Measurements from ENCODE around the gene STX8.
"Not testable (repeated sequence)": the region's sequence is repeated elsewhere in the genome, so short reads cannot be mapped to it uniquely, and the experiment has no call there.

The STX8 gene, protein sequence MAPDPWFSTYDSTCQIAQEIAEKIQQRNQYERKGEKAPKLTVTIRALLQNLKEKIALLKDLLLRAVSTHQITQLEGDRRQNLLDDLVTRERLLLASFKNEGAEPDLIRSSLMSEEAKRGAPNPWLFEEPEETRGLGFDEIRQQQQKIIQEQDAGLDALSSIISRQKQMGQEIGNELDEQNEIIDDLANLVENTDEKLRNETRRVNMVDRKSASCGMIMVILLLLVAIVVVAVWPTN

DNA sequence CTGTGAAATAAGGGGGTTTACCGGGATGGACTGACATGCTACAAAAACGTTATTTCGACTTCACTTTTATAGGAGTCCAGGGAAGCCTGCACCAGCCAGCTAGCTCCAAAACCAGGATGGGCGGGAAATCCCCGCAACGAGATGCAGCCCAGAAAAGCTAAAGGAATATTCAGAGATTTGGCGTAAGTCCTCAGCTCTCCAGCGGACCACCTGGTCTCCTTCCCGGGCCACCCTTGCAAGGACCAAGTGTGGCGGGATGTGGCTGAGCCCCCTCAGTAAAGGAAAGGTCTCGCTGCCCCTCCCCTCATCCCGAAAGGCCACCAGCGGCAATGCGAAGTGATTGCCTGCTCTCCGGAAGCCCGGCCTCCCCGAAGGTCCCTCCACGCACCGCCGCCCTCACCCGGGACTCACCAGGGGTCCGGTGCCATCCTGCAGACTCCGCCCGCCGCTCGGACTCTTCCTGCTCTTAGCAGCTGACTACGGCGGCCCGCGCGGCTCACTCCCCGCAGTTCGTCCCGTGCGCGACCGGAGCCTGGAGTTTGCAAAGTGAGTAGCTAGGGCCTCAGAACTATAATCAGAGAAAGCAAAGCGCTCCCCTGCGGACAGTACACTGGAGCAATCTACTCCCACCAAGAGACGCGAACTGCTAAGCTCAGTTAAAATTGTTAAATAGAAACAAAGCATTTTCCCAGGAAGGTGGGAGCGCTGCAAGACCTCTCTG, at the start of gene STX8:
STX8 (minus strand) TSS at position 440 of the 721 bp plus-strand sequence; CDS start at position 428, 12 bp downstream.
- DNase-seq (ENCODE audit: low read depth in 2 of 2), result peak; percentile 38 to 52

DNA sequence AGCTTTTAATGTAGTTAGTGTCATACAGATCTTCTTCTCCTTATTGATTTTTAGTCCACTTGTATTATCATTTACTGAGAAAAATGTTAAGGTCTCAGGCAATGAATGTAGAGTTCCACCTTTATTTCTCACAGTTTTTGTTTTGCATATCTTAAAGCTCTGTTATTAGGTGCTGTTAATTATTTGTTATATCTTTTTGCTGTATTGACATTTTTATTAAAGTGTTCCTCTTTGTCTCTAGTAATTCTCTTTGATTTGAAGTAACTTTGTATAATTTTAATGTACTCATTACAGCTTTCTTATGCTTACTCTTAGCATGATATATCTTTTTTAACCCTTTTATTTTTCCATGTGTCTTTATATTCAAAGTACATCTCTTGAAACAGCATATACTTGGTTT, 47.3 kb upstream of the STX8 start:
- no peak for DNase-seq (ENCODE audit: low read depth in 2 of 2)

DNA sequence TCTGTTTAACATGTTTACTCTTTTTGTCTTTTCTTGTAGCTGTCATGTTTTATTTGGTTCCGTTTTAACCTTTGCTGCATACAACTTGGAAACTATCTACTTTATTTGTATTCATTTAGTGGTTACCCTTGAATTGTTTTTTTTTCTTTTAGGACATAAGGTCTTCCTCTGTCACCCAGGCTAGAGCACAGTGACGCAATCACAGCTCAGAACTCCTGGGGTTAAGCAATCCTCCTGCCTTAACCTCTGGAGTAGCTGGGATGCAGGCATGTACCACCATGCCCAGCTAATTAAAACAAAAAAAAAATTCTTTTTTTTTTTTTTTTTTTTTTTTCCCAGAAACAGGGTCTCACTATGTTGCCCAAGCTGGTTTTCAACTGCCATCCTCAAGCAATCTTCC, 39.9 kb upstream of the STX8 start:
- DNase-seq (ENCODE audit: low read depth in 2 of 2), result no peak

DNA sequence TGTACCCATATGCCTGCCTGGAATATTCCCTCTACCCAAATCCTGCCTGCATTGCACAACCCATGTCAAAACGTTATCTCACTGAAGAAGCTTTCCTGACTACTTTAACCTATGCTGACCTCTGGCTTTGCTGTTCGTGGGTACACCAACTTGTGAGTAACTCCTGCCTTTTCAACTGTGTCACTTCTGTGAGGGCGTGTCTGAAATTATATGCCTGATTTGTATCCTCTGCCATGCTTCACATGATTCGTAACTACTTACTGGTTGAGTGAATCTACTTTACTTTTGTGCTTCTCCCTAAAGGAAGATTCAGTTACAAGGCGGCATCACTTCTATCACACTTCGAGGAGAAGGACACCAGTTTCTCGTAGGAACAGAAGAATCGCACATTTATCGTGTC, 36.4 kb upstream of the STX8 start:
- DNase-seq (ENCODE audit: low read depth in 2 of 2), result no peak

DNA sequence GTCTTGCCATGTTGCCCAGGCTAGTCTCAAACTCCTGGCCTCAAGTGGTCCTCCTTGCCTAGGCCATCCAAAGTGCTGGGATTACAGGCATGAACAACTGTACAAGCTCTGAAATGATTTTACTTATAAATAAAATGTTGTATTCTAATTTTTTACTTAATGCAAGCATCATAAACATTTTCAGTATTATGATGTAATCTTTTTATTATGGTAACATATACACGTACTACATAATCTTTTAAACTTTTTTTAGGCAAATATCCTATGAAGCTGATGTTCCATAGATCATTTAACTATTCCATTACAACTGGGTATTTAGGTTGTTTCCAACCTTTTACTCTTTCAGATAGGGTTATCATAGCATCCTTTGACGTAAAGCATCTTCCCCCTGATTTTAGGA, 35.9 kb upstream of the STX8 start:
- no peak for DNase-seq (ENCODE audit: low read depth in 2 of 2)

DNA sequence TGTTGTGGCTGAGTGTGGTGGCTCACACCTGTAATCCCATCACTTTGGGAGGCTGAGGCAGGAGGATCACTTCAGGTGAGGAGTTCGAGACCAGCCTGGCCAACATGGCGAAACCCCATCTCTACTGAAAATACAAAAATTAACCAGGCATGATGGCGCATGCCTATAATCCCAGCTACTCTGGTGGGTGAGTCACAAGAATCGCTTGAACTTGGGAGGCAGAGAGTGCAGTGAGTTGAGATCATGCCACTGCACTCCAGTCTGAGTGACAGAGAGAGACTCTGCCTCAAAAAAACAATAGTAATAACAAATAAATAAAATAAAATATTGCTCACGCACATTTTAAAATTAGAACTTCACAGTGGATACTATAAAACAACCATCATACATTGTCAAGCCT, 31.4 kb upstream of the STX8 start:
- not testable (repeated sequence) for DNase-seq (ENCODE audit: low read depth in 2 of 2)

DNA sequence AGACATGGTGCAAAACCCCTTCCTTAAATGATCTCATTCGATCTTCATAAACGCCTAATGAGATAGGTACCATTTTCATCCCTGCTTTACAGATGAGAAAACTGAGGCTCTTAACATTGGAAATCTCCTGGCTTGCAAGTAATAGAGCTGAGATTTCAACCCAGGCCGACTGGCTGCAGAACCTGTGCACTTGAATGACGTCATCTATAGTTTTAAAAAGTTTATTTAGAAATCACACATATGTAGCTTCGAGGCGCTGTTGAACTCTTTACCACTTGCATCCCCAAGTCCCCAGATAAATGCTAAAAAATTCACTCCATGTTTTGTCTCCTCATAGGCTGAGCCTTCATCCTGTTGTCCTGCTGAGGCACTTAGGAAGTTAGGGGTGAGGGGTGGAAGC, 30.8 kb upstream of the STX8 start:
- no peak for DNase-seq (ENCODE audit: low read depth in 2 of 2)

DNA sequence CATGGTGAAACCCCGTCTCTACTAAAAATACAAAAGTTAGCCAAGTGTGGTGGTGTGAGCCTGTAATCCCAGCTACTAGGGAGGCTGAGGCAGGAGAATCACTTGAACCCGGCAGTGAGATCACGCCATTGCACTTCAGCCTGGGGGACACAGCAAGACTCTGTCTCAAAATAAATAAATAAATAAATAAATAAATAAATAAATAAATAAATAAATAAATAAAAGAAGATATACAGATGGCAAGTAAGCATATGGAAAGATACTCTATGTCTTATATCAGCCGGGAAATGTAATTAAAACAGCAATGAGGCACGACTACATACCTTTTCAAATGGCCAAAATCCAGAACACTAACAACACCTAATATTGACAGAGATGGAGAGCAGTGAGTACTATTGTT, 29.0 kb upstream of the STX8 start:
- DNase-seq (ENCODE audit: low read depth in 2 of 2), result not testable (repeated sequence)

DNA sequence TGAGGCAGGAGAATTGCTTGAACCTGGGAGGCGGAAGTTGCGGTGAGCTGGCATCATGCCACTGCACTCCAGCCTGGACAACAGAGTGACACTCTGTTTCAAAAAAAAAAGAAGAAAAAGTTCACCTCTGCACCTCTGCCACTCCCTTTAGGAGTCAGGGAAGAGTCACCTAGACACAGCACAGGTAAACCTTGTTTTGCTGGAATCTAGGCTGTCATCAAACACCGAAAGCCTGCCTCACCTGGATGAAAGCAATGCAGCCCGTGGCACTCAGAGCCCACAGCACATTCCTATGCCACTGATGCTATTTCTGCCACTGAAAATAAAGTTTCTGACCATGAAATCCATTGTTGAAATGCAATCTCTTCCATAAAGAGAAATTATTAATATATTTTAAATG, 23.0 kb upstream of the STX8 start:
- DNase-seq (ENCODE audit: low read depth in 2 of 2), result no peak

DNA sequence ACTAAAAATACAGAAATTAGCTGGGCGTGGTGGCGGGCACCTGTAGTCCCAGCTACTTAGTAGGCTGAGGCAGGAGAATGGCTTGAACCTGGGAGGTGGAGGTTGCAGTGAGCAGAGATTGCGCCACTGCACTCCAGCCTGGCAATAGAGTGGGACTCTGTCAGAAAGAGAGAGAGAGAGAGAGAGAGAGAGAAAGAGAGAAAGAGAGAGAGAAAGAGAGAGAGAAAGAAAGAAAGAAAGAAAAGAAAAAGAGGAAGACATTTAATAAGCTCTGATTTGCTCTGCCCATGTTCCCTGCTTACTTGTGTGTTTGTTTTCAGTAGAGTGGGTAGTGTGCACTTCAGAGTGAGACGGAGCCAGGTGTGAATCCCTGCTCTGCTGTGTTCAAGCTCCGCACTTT, 22.0 kb upstream of the STX8 start:
- DNase-seq (ENCODE audit: low read depth in 2 of 2), result not testable (repeated sequence)

DNA sequence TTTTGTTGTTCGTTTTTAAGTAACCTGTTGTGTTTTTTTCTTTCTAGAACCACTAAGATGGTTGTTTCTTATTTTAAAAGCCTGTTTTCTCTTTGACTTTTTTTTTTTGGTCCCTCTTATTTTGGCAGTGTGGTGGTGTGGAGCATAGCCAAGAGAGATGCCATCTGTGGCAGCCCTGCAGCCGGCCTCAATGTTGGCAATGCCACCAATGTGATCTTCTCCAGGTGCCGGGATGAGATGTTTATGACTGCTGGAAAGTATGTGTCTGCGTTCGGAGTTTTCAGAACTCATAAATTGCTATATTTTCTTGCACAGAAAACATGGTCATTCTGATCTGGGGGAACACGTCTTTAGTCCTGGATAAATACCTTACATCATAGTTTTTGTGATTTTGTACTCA, 18.4 kb upstream of the STX8 start:
- DNase-seq (ENCODE audit: low read depth in 2 of 2), result no peak

DNA sequence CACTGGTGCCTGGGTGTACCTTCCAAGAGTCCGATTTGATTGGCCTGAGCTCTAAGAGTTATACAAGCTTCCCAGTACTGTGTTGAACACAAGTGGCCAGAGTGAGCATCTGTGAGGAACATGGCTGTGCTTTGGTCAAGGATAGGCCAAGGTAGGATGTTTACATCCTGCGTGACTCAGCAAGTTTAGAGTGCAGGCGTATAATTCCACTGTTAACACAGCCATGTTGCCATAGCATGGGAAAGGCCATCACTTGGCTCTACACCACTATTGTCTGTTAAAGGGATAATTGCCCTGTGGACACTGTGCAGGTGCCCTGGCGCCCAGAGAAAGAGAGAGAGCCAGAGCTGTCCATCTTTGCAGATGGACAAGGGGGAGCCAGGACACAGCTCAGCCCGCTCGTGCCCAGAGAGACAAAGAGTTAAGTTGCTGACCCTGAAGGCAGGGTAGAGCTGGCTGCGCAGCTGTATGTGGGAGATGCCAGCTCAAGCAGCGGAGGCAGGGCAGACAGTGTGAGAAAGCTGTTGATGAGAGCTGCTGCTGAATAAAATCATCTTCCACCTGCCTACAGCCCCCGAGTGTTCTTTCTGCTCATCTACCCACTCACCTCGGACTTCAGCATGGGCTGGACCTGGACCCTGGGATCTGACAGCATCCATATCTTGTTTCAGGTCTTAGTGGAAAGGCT, 12.5 kb upstream of the STX8 start:
- no peak for DNase-seq (ENCODE audit: low read depth in 2 of 2)

DNA sequence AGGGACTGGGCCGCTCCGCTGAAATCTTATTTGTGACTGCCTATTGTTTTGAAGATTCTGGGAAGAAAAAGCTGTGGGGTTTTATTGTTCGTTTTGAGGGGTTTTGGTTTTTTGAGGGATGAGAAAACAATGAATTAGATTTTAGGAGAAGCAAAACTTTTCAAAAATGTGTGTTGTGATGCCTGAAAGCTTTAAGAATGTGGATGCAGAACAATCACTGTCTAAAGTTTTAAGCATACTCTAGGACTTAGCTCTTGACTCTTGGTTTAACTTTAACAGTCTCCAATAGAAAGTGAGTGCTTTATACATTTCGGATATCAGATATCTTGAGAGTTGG, 1.7 kb upstream of the STX8 start:
- no peak for DNase-seq (ENCODE audit: low read depth in 2 of 2)

DNA sequence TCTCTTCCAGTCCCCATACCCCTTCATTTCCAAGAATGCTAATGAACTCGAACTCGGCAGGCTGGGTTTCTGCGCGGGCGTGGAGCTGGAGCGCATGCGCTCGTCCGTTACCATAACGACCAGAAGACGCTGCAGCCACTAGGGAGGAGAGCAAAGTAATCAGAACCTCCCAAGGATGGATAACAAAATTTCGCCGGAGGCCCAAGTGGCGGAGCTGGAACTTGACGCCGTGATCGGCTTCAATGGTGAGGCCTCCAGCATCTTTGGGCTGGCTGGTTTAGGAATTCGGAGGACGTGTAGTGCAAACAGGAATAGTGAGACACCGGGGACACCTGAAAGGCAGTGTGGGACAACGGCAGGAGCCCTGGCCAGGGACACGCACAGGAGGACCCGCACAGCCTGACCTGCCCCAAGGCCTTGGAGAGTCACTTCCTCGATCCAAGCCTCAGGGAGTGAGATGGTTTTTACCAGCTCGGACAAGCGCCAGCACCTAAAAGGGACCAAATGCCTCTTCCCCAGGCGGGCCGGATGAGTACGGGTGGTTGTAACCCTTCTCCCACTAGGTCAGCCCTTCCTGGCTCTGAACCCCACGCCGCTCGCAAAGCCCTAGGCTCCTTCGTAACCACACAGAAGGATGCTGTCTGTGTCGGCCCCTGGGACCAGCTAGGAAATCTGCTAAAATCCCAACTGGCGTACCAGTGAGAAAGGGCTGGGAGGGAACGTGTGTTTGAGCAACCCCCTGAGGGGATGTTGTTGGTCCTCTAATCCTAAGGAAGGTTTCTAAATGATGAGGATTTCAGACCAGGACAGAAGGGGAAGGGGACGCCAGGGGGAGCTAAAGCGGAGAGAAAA, 1.1 kb upstream of the STX8 start, which contains the start of gene CFAP52:
CFAP52 (plus strand) TSS at position 122 of the 852 bp plus-strand sequence; CDS start at position 176, 54 bp downstream.
- DNase-seq (ENCODE audit: low read depth in 2 of 2), result peak; percentile 53 to 57

DNA sequence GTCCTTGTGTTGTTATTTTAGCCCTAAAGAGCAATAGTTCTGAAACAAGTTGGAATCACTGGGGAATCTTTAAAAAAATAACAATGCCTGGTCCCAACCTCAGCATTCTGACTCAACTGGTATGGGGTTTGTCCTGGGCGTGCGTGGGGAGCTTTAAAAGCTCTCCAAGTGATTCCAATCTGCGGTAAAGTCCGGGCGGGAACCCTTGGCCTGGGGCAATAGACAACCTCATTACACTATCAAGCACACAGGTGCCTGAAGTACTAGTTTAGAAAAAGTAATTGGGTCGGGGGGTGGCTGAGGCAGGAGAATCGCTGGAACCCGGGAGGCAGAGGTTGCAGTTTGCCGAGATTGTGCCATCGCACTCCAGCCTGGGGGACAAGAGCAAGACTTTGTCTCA, 4.4 kb downstream of the STX8 start:
- no peak for DNase-seq (ENCODE audit: low read depth in 2 of 2)

DNA sequence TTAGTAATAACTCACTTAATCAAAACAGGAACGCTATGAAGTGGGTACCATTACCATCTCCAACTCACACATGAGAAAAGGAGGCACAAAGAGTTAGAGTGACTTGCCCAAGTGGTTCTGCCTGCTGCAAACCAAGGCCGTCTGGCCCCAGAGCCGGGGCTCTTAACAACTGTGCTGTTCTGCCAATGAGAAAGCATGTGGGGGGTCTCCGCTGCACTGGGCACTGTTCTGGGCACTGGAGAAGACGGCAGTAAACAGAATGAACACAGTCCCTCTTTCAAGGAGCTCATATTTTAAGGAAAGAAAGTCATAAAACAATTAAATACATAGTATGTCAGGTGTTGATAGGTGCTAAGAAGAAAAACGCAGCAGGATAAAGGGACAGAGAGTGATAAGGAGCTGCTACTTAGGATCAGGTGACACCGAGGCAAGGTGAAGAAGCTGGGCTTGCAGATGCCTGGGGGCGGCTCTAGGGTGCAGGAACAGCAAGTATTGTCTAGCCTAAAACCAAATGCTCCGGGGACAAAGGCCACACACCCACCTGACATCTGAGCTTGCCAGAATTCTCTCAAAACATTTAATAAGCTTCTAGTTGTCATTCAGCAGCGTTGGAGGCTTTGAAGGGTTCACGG, 6.5 kb downstream of the STX8 start:
- no peak for DNase-seq (ENCODE audit: low read depth in 2 of 2)

DNA sequence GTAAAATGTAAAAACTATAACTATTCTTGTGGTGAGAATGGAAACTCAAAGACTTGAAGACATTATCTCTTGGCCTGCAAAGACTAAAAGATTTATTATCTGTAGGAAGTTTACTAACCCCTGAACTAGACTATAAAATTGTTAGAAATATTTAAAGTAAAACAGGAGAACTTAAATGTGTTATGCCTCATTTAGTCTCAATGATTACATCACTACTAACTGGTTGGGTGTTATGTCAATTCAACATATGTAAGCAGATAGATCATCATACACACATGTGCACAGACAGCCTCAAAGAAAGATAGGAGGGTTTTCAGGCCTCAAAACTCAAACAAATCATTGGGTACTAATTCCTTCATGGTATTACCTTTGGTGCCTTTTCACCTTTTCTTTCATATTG, 7.6 kb downstream of the STX8 start:
- no peak for DNase-seq (ENCODE audit: low read depth in 2 of 2)

DNA sequence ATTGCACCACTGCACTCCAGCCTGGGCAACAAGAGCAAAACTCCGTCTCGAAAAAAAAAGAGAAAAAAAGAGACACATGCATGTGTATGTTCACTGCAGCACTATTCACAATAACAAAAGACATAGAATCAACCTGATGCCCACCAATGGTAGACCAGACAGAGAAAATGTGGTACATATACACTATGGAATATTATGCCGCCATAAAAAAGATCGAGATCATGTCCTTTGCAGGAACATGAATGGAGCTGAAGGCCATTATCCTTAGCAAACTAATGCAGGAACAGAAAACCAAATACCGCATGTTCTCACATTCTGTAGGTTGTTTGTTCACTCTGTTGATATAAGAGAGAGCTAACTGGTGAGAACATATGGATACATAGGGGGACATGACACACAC, 8.9 kb downstream of the STX8 start:
- DNase-seq (ENCODE audit: low read depth in 2 of 2), result not testable (repeated sequence)

DNA sequence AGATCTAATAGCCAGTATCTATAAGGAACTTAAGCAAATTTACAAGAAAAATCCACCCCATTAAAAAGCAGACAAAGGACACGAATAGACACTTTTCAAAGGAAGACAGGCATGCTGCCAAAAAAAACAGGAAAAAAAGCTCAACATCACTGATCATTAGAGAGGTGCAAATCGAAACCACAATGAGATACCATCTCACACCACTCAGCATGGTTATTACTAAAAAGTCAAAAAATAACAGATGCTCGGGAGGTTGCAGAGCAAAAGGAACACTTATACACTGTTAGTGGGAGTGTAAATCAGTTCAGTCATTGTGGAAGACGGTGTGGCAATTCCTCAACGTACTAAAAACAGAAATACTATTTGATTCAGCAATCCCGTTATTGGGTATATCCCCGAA, 9.6 kb downstream of the STX8 start:
- DNase-seq (ENCODE audit: low read depth in 2 of 2), result no peak

DNA sequence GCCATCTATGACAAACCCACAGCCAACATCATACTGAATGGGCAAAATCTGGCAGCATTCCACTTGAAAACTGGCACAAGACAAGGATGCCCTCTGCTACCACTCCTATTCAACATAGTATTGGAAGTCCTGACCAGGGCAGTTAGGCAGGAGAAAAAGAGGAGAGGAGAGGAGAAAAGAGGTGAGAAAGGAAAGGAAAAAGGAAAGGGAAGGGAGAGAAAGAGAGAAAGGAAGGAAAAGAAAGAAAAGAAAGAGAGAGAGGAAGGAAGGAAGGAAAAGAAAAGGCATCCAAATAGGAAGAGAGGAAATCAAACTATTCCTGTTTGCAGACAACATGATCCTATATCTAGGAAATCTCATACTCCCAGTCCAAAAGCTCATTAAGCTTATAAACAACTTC, 11.5 kb downstream of the STX8 start:
- no peak for DNase-seq (ENCODE audit: low read depth in 2 of 2)

DNA sequence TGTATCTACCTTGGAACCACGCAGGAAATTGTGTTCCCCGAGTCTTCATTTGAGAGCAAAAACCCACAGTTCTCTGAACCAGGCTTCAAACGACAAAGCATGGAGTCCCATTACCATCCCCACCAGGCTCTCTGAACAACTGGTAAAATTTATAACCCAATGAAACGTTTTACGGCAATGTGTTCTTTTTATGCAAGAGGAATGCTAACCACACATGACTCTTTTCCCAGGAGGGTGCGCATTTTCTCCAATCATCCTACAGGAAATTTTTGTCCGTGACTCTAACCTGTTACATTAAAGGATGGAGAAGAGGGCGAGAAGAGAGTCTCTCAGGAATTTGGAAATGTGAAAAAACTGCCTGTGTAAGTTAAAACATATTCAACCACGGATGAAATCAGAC, 17.8 kb downstream of the STX8 start:
- DNase-seq (ENCODE audit: low read depth in 2 of 2), result no peak

All from activated CD8-positive, alpha-beta memory T cell treated with anti-CD3 and anti-CD28 coated beads for 4 hours (primary cell).